Breast epithelium (tissue), 3 donors: ENCODE results near the gene MSX1.

Experiments used
- POLR2A ChIP-seq: fragments of 450-650 bp; IDR thresholded peaks from one replicate; pipeline ENCODE4 v1.6.1; 2016; ENCODE audit warnings: antibody characterized with exemption, mild to moderate bottlenecking, moderate library complexity
- POLR2AphosphoS5 ChIP-seq, 3 donors: sonication (generic); formaldehyde crosslinking; IDR thresholded peaks; one replicate each; pipeline ENCODE4 v1.6.1; 2017; ENCODE audit warnings: antibody characterized with exemption in 3 of 3
- TF ChIP-seq, protein P1 (sequence below), 3 donors: fragments of 450-650 bp; IDR thresholded peaks; one replicate each; pipeline ENCODE4 v1.5.1; 2016 to 2017; ENCODE audit warnings: antibody characterized with exemption in 3 of 3, mild to moderate bottlenecking in 3 of 3, moderate library complexity in 3 of 3

- no peak for TF ChIP-seq POLR2AphosphoS5 (IDR thresholded peaks at IDR 0.05)
- TF ChIP-seq POLR2A, result no peak
- TF ChIP-seq, protein P1, sequence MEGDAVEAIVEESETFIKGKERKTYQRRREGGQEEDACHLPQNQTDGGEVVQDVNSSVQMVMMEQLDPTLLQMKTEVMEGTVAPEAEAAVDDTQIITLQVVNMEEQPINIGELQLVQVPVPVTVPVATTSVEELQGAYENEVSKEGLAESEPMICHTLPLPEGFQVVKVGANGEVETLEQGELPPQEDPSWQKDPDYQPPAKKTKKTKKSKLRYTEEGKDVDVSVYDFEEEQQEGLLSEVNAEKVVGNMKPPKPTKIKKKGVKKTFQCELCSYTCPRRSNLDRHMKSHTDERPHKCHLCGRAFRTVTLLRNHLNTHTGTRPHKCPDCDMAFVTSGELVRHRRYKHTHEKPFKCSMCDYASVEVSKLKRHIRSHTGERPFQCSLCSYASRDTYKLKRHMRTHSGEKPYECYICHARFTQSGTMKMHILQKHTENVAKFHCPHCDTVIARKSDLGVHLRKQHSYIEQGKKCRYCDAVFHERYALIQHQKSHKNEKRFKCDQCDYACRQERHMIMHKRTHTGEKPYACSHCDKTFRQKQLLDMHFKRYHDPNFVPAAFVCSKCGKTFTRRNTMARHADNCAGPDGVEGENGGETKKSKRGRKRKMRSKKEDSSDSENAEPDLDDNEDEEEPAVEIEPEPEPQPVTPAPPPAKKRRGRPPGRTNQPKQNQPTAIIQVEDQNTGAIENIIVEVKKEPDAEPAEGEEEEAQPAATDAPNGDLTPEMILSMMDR (IDR thresholded peaks at IDR 0.05), result no peak
These were observed 22.0 kb downstream of the MSX1 start for GRCh38 chr4:4881432-4881831.
